Amniotic epithelial cell (primary cell): ENCODE measurements around the gene LRFN2.

Source experiments
- DNase-seq: peaks from one replicate; pipeline ENCODE4 v3.0.0-alpha.2; 2010; ENCODE audit warnings: low read depth

Gene LRFN2

GRCh38 chr6:40587240-40588069, at the start of gene LRFN2:
Gene LRFN2 (minus strand): TSS chr6:40587364.
- DNase-seq: peak; percentile 50

GRCh38 chr6:40634429-40634828, 47.3 kb upstream of the LRFN2 start:
- DNase-seq: no peak

- DNase-seq: no peak
Observed at GRCh38 chr6:40631744-40632143, 44.6 kb upstream of the LRFN2 start.

- no peak for DNase-seq
Observed at GRCh38 chr6:40630488-40630887, 43.3 kb upstream of the LRFN2 start.

- no peak for DNase-seq
Observed at GRCh38 chr6:40630051-40630450, 42.9 kb upstream of the LRFN2 start.

- no peak for DNase-seq
Observed at GRCh38 chr6:40629463-40629862, 42.3 kb upstream of the LRFN2 start.

- no peak for DNase-seq
Observed at GRCh38 chr6:40627316-40627715, 40.2 kb upstream of the LRFN2 start.

GRCh38 chr6:40626886-40627285, 39.7 kb upstream of the LRFN2 start:
- no peak for DNase-seq

- DNase-seq: no peak
Observed at GRCh38 chr6:40623932-40624331, 36.8 kb upstream of the LRFN2 start.

- no peak for DNase-seq
Observed at GRCh38 chr6:40623178-40623577, 36.0 kb upstream of the LRFN2 start.

GRCh38 chr6:40620574-40621240, 33.5 kb upstream of the LRFN2 start:
- DNase-seq: no peak

GRCh38 chr6:40614671-40615070, 27.5 kb upstream of the LRFN2 start:
- DNase-seq: no peak

- DNase-seq: no peak
Observed at GRCh38 chr6:40611912-40612311, 24.7 kb upstream of the LRFN2 start.

- DNase-seq: no peak
Observed at GRCh38 chr6:40611434-40611833, 24.3 kb upstream of the LRFN2 start.

- DNase-seq: no peak
Observed at GRCh38 chr6:40610229-40610628, 23.1 kb upstream of the LRFN2 start.

- no peak for DNase-seq
Observed at GRCh38 chr6:40606981-40607380, 19.8 kb upstream of the LRFN2 start.

GRCh38 chr6:40606526-40606925, 19.4 kb upstream of the LRFN2 start:
- no peak for DNase-seq

- DNase-seq: no peak
Observed at GRCh38 chr6:40604082-40604481, 16.9 kb upstream of the LRFN2 start.

GRCh38 chr6:40599555-40599954, 12.4 kb upstream of the LRFN2 start:
- DNase-seq: no peak

- DNase-seq: no peak
Observed at GRCh38 chr6:40598516-40598915, 11.4 kb upstream of the LRFN2 start.

- no peak for DNase-seq
Observed at GRCh38 chr6:40597301-40597700, 10.1 kb upstream of the LRFN2 start.

- no peak for DNase-seq
Observed at GRCh38 chr6:40588480-40588879, 1.3 kb upstream of the LRFN2 start.

- no peak for DNase-seq
Observed at GRCh38 chr6:40588070-40588384, 863 bp upstream of the LRFN2 start.
